Measurements from ENCODE around the gene ADAMTS4. TPM values are rescaled to one million over a fixed set of nuclear protein-coding genes. Genes with fewer than 3 reads are reported as not detected.
A peak's percentile ranks its signal among the peaks of the same experiment; 100 is the strongest.

ADAMTS4 gene
- total and polyA plus RNA-seq, 9 of the 15 experiments (the other 6 are each of a cell fraction or from before 2014, with no cell fraction given), result 0.07 to 3.7 (median 0.41) TPM

DNA sequence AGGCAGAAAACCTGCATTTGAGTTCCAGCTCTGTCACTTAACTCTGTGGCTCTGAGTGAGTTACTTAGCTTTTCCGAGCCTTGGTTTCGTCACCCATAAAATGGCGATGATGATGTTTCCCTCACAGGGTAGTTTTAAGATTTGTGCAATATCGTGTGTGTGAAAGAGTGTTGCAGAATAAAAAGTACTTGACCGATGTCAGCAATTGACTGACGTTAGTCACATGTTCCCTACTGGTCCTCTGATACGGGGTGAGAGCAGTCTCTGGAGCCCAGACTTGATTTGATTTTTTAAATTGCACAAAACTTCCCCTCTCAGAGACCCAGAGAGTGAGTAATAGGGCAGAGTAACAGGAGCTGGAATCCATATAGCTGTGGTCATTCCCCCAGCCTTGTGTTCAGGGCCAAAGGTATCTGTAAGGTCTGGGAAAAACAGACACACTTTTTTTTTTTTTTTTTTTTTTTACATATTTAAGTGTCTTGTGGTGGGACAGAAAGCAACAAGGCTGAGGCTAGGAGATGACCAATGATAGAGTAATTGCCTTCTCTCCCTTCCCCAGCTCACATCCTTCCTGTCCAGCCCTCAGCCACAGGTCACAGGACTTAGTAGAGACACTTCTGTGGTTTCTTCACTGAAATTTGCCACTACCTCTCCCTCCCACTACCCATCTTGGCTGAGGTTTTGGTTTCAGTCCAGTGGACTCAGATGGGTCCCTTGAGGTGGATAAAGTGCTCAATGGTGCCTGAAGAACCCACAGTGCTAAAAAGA lies 18.3 kb upstream of the ADAMTS4 start (continued):
- TF ChIP-seq NR2C2 (CRISPR knock-in tag; IDR thresholded peaks at IDR 0.05) (no peak), NR2C2 (tag; IDR thresholded peaks at IDR 0.05) (peak; percentile 29; the same call in 1 of the 2 replicates)
- TF ChIP-seq, protein P1, sequence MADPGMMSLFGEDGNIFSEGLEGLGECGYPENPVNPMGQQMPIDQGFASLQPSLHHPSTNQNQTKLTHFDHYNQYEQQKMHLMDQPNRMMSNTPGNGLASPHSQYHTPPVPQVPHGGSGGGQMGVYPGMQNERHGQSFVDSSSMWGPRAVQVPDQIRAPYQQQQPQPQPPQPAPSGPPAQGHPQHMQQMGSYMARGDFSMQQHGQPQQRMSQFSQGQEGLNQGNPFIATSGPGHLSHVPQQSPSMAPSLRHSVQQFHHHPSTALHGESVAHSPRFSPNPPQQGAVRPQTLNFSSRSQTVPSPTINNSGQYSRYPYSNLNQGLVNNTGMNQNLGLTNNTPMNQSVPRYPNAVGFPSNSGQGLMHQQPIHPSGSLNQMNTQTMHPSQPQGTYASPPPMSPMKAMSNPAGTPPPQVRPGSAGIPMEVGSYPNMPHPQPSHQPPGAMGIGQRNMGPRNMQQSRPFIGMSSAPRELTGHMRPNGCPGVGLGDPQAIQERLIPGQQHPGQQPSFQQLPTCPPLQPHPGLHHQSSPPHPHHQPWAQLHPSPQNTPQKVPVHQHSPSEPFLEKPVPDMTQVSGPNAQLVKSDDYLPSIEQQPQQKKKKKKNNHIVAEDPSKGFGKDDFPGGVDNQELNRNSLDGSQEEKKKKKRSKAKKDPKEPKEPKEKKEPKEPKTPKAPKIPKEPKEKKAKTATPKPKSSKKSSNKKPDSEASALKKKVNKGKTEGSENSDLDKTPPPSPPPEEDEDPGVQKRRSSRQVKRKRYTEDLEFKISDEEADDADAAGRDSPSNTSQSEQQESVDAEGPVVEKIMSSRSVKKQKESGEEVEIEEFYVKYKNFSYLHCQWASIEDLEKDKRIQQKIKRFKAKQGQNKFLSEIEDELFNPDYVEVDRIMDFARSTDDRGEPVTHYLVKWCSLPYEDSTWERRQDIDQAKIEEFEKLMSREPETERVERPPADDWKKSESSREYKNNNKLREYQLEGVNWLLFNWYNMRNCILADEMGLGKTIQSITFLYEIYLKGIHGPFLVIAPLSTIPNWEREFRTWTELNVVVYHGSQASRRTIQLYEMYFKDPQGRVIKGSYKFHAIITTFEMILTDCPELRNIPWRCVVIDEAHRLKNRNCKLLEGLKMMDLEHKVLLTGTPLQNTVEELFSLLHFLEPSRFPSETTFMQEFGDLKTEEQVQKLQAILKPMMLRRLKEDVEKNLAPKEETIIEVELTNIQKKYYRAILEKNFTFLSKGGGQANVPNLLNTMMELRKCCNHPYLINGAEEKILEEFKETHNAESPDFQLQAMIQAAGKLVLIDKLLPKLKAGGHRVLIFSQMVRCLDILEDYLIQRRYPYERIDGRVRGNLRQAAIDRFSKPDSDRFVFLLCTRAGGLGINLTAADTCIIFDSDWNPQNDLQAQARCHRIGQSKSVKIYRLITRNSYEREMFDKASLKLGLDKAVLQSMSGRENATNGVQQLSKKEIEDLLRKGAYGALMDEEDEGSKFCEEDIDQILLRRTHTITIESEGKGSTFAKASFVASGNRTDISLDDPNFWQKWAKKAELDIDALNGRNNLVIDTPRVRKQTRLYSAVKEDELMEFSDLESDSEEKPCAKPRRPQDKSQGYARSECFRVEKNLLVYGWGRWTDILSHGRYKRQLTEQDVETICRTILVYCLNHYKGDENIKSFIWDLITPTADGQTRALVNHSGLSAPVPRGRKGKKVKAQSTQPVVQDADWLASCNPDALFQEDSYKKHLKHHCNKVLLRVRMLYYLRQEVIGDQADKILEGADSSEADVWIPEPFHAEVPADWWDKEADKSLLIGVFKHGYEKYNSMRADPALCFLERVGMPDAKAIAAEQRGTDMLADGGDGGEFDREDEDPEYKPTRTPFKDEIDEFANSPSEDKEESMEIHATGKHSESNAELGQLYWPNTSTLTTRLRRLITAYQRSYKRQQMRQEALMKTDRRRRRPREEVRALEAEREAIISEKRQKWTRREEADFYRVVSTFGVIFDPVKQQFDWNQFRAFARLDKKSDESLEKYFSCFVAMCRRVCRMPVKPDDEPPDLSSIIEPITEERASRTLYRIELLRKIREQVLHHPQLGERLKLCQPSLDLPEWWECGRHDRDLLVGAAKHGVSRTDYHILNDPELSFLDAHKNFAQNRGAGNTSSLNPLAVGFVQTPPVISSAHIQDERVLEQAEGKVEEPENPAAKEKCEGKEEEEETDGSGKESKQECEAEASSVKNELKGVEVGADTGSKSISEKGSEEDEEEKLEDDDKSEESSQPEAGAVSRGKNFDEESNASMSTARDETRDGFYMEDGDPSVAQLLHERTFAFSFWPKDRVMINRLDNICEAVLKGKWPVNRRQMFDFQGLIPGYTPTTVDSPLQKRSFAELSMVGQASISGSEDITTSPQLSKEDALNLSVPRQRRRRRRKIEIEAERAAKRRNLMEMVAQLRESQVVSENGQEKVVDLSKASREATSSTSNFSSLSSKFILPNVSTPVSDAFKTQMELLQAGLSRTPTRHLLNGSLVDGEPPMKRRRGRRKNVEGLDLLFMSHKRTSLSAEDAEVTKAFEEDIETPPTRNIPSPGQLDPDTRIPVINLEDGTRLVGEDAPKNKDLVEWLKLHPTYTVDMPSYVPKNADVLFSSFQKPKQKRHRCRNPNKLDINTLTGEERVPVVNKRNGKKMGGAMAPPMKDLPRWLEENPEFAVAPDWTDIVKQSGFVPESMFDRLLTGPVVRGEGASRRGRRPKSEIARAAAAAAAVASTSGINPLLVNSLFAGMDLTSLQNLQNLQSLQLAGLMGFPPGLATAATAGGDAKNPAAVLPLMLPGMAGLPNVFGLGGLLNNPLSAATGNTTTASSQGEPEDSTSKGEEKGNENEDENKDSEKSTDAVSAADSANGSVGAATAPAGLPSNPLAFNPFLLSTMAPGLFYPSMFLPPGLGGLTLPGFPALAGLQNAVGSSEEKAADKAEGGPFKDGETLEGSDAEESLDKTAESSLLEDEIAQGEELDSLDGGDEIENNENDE (IDR thresholded peaks at IDR 0.05; ENCODE audit: low read depth, low read length), result no peak
